Measurements from ENCODE around the gene LCN9.

GRCh38 chr9:135716045-135716444, 52.9 kb downstream of the LCN9 start:
- no peak for TF ChIP-seq CTCF (IDR thresholded peaks at IDR 0.05)
- no peak for TF ChIP-seq POLR2AphosphoS5 (IDR thresholded peaks at IDR 0.05)
- no peak for TF ChIP-seq POLR2A (IDR thresholded peaks at IDR 0.05)

All from stomach (tissue), 4 donors.